Measurements from ENCODE around the gene NUP153.

DNA sequence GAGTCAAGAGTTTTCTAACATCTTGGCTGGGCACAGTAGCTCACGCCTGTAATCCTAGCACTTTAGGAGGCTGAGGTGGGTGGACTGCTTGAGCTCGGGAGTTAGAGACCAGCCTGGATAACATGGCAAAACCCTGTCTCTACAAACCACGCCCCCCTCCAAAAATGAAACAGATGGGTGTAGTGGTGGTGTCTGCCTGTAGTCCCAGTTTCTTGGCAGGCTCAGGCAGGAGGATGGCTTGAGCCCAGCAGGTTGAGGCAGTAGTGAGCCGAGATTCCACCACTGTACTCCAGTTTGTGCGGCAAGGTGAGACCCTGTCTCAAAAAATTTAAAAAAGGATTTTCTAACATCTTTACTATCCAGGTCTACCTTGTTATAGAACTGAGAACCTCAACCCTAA is 84.6 kb downstream of the NUP153 start:
- TF ChIP-seq CTCF (IDR thresholded peaks at IDR 0.05), result no peak
- no peak for TF ChIP-seq POLR2A (IDR thresholded peaks at IDR 0.05)
